Thoracic aorta (tissue), 2 donors: ENCODE measurements around the gene FAM193B. TPM values are rescaled to one million over a fixed set of nuclear protein-coding genes. Genes with fewer than 3 reads are reported as not detected.

Source experiments
- ATAC-seq: fragments of 150-250 bp; one replicate; pipeline ENCODE4 v1.8.0; 2017; ENCODE audit warnings: low read depth; ENCODE audit not compliant: insufficient number of reproducible peaks, low FRiP score
- DNase-seq: peaks from one replicate; pipeline ENCODE4 v3.0.0-alpha.2; 2020; ENCODE audit warnings: low spot score
- H3K27ac ChIP-seq, 2 donors: fragments of 200-600 bp; sonication (generic); 1 replicate in 1 of 2; 2 replicates in 1 of 2; pipeline ENCODE4 v1.5.1; 2016; ENCODE audit warnings: mild to moderate bottlenecking in 2 of 2, moderate library complexity in 2 of 2
- H3K27me3 ChIP-seq: fragments of 200-600 bp; sonication (generic); replicated peaks from 2 replicates; pipeline ENCODE4 v1.6.0; 2016; ENCODE audit warnings: mild to moderate bottlenecking; ENCODE audit not compliant: insufficient read depth
- H3K36me3 ChIP-seq: fragments of 200-600 bp; sonication (generic); one replicate; pipeline ENCODE4 v1.5.1; 2016
- H3K4me1 ChIP-seq, 2 donors: fragments of 200-600 bp; sonication (generic); 1 replicate in 1 of 2; 2 replicates in 1 of 2; pipeline versions ENCODE4 v1.5.1 to v1.6.0; 2016; ENCODE audit warnings: low read depth in 2 of 2, mild to moderate bottlenecking in 1 of 2; ENCODE audit not compliant: control insufficient read depth in 1 of 2
- H3K4me3 ChIP-seq: fragments of 200-600 bp; sonication (generic); 2 replicates; pipeline ENCODE4 v1.5.1; 2016; ENCODE audit warnings: mild to moderate bottlenecking
- H3K9me3 ChIP-seq: fragments of 200-600 bp; sonication (generic); 2 replicates; pipeline ENCODE4 v1.5.1; 2016
- CTCF ChIP-seq: fragments of 200-600 bp; sonication (generic); IDR thresholded peaks from one replicate; pipeline ENCODE4 v1.5.1; 2019; ENCODE audit warnings: antibody characterized with exemption
- total RNA-seq, 2 donors: library from RNA; depleted of rRNA; stranded (reverse); fragments of >200 nt; gene quantifications; one replicate each; pipeline versions ENCODE4 v1.1.0 to v1.2.3, GENCODE V29; 2016

FAM193B gene
- 100 to 1,000 TPM in 1 of 2 donors, 10 to 100 TPM in 1; 76.6 to 103 TPM for total RNA-seq

- Histone ChIP-seq H3K27me3 (no peaks in the 10 kb centered on the region), H3K36me3 (no peaks in the 10 kb centered on the region), H3K27ac (peak within 1 kb of the TSS; percentile 72 to 74), H3K4me3 (peak within 1 kb of the TSS; percentile 75), H3K9me3 (no peaks in the 10 kb centered on the region), H3K4me1 (peaks cover 18 to 44% of the 10 kb centered on the region in 2 donors)
- TF ChIP-seq CTCF: peak; percentile 38
- DNase-seq (peak; percentile 76), ATAC-seq (peak; percentile 84)
These were observed at the start of gene FAM193B for GRCh38 chr5:177554474-177555111. Gene FAM193B (minus strand): TSS chr5:177554563. CDS start chr5:177554458, 105 bp downstream.

- ATAC-seq: no peak
- no peak for DNase-seq
- TF ChIP-seq CTCF: no peak
- H3K9me3 ChIP-seq: no peaks in the 10 kb centered on the region
- H3K36me3 ChIP-seq: no peaks in the 10 kb centered on the region
- no peak overlapping the region for H3K4me3 ChIP-seq
- no peaks in the 10 kb centered on the region for H3K27me3 ChIP-seq
- H3K4me1 ChIP-seq: peaks cover 2 to 18% of the 10 kb centered on the region in 2 donors
- H3K27ac ChIP-seq: no peak overlapping the region
These were observed 49.8 kb upstream of the FAM193B start for GRCh38 chr5:177604116-177604521.

- H3K27ac ChIP-seq: no peak overlapping the region
- no peaks in the 10 kb centered on the region for H3K27me3 ChIP-seq
- DNase-seq (no peak), ATAC-seq (no peak)
- H3K4me1 ChIP-seq: peaks cover 4 to 18% of the 10 kb centered on the region in 2 donors
- H3K36me3 ChIP-seq: no peaks in the 10 kb centered on the region
- H3K9me3 ChIP-seq: no peaks in the 10 kb centered on the region
- no peak overlapping the region for H3K4me3 ChIP-seq
- TF ChIP-seq CTCF: no peak
These were observed 49.3 kb upstream of the FAM193B start for GRCh38 chr5:177603631-177604030.

- Histone ChIP-seq H3K4me3 (no peak overlapping the region), H3K9me3 (no peaks in the 10 kb centered on the region), H3K36me3 (no peaks in the 10 kb centered on the region), H3K27ac (no peak overlapping the region), H3K27me3 (no peaks in the 10 kb centered on the region), H3K4me1 (peaks cover 4 to 18% of the 10 kb centered on the region in 2 donors)
- DNase-seq (no peak), ATAC-seq (no peak)
- no peak for TF ChIP-seq CTCF
These were observed 48.1 kb upstream of the FAM193B start for GRCh38 chr5:177602458-177602830.

- H3K27me3 ChIP-seq: no peaks in the 10 kb centered on the region
- no peaks in the 10 kb centered on the region for H3K36me3 ChIP-seq
- H3K4me3 ChIP-seq: no peak overlapping the region
- H3K4me1 ChIP-seq: peaks cover 4 to 18% of the 10 kb centered on the region in 2 donors
- no peaks in the 10 kb centered on the region for H3K9me3 ChIP-seq
- TF ChIP-seq CTCF: no peak
- ATAC-seq: no peak
- H3K27ac ChIP-seq: no peak overlapping the region
- no peak for DNase-seq
These were observed 47.5 kb upstream of the FAM193B start for GRCh38 chr5:177601577-177602457.
